T-helper 1 cell (primary cell): ENCODE results near the gene ZNF469.

Experiments used
- DNase-seq, 5 donors: peaks; one replicate each; pipeline ENCODE4 v3.0.0-alpha.2; 2012 to 2020

The ZNF469 gene

GRCh38 chr16:88430524-88431446, 48.0 kb downstream of the ZNF469 start:
- DNase-seq, result peak in 3 of 5 donors; percentile 16 to 27 (median 20)

- no peak for DNase-seq
Measured at GRCh38 chr16:88431651-88432050, 48.9 kb downstream of the ZNF469 start.

GRCh38 chr16:88432174-88432573, 49.4 kb downstream of the ZNF469 start:
- DNase-seq, result no peak
